HG03469 (cell line): Measurements from ENCODE around the gene SH3D19.
"Not testable (repeated sequence)": the region's sequence is repeated elsewhere in the genome, so short reads cannot be mapped to it uniquely, and the experiment has no call there.

Experiments used
- ATAC-seq: cut with Tn5 transposase; IDR thresholded peaks from one replicate; pipeline ENCODE4 v1.9.1; 2021; ENCODE audit warnings: mild to moderate bottlenecking, moderate library complexity, moderate number of reproducible peaks; ENCODE audit not compliant: unreplicated experiment

Gene SH3D19

DNA sequence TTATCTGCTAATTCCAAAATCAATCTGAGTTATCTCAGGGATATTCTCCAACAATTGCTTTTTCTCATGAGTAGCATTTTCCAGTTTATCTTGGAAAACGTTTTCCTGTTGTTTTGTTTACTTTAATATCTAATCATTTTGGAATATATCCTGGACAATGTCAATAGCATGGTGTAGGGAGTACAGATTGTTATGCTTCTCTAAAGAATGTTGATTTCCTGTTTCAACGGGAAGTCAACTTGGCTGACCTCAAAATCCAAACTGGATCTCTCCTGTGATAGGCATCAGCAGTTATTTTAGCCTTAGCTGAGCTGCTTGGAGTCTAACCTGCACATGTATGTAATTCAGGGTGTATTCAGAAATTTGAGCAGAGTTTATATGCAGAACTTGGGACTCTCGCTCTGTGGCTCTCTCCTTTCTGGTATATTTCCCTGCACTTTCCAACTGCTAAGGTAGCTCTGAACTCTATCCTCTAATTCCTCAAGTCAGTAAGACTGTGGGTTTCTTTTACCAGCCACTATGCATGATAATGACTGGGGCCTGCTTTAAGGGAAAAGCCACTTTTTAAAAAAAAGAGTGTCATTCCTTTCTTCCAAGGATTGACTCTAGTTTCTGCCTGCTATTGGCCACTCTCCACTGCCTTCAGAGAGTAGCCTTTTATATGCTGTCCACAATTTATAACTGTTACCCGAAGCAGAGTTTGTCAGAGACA lies 40.7 kb downstream of the SH3D19 start:
- no peak for ATAC-seq

DNA sequence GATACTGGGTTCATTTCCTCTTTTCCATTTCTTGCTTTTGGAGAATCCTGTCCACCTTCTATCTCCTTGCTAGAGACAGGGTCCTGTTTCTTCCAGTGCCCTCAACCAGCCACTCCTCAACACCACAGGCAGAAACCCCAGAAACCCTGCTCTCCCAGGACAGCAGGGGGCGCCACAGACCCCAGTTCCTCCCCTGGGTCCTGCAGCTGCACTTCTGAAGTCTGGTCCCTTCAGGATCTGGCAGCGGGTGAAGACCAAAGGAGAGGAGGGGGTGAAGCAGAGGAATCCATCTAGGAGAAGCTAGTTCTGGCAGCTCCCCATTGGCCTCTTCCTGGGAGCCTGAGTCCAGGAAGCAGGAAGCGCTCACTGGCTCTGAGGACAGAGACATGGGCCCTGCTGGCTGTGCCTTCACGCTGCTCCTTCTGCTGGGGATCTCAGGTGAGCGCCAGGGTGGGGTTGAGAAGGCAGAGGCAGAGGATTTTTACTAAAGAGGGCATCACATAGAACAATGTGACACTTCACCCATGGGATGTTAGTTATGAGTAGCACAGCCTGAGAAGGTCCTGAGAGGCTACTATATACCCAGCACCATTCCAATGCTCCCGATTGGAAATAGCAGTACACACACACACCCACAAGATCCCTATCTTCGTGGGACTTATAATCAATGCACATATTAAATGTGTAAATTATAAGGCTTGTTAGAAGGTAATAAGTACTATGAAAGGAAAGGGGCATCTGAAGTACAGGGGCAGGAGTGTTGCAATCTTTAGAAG lies 48.4 kb downstream of the SH3D19 start, which contains the start of gene PRSS48:
PRSS48 (plus strand) TSS at position 375 of the 776 bp plus-strand sequence; CDS start at position 387, 12 bp downstream.
- no peak for ATAC-seq

DNA sequence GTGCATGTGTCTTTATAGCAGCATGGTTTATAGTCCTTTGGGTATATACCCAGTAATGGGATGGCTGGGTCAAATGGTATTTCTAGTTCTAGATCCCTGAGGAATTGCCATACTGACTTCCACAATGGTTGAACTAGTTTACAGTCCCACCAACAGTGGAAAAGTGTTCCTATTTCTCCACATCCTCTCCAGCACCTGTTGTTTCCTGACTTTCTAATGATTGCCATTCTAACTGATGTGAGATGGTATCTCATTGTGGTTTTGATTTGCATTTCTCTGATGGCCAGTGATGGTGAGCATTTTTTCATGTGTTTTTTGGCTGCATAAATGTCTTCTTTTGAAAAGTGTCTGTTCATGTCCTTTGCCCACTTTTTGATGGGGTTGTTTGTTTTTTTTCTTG lies 56.5 kb downstream of the SH3D19 start:
- ATAC-seq = not testable (repeated sequence)

DNA sequence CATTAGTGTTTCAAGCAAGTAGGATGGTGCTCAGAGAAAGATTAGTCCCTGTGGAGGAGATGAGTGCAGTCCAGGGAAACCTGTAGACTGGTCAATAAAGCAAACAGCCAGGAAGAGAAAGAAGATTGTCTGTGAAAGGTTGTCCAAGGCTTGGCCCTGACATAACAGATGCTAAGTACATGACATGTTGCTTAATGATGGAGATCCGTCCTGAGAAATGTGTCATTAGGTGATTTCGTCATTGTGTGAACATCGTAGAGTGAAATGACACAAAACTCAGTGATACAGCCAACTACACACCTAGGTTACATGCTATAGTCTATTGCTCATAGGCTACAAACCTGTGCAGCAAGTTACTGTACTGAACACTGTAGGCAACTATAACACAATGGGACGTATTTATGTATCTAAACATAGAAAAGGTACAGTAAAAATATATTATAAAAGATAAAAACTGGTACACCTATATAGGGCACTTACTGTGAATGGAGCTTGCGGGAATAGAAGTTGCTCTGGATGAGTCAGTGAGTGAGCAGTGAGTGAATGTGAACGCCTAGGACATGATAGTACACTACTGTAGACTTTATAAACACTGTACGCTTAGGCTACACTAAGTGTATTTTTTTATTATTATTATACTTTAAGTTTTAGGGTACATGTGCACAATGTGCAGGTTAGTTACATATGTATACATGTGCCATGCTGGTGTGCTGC lies 57.4 kb downstream of the SH3D19 start:
- no peak for ATAC-seq

DNA sequence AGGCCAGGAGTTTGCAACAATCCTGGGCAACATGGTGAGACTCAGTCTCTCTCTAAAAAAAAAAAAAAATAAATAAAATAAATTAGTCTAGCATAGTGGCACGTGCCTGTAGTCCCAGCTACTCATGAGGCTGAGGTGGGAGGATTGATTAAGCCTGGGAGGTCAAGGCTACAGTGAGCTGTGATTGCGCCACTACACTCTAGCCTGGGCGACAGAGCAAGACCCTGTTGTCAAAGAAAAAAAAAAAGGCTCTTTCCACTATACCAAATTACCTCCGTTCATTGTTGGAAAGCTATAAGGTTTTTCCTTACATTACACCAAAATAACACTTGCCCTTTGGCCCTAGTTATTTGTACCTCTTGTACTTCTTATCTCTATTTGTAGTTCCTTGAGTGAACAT lies 58.3 kb downstream of the SH3D19 start:
- no peak for ATAC-seq

DNA sequence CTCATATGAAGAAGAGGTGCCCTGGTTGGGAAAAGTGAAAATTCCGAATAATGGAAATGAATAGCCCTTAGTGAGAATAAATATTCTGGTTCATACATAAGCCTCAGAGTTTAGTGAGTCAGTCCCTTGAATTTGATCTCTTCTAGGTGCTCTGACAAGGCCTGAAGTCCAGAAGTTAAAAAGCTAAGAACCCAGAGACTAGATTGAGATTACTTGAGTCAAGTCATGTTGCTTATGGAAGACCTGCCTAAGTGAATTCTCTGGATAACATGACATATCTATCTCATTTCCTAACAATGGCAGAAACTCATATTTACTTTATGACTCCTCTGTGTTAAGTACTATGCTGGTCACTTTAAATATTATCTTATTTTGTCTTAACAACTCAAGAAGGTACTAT lies 58.9 kb downstream of the SH3D19 start:
- ATAC-seq = no peak

DNA sequence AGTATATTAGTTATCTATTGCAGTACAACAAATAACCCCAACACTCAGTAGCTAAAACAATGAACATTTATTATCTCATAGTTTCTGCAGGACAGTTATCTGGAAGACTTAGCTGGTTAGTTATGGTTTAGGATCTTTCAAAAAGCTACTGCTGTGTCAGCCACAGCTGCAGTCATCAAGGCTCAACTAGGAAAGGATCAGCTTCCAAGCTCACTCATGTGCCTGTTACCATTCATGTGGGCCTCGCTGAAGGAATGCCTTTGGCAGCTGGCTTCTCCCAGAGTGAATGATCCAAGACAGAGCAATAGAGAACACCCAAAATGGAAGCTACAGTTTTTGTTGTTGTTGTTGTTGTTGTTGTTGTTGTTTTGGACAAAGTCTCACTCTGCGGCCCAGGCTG lies 62.0 kb downstream of the SH3D19 start:
- ATAC-seq = no peak

DNA sequence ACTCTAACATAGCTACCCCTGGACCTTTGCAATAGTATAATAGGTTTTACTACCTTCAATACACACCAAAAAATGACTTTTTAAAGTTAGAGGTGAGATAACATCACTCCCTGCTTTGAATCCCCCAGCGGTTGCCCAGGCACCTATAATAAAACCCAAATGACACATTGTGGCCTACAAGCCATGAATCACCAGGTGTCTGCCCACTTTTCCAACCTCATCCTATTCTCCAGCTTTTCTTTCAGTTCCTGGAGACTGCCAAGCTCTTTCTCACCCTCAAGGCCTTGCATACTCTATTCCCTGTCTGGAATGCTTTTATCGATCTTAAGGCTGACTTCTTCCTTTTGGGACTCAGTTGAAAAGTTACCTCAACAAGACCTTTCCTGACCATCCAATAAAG lies 64.9 kb downstream of the SH3D19 start:
- ATAC-seq = no peak

DNA sequence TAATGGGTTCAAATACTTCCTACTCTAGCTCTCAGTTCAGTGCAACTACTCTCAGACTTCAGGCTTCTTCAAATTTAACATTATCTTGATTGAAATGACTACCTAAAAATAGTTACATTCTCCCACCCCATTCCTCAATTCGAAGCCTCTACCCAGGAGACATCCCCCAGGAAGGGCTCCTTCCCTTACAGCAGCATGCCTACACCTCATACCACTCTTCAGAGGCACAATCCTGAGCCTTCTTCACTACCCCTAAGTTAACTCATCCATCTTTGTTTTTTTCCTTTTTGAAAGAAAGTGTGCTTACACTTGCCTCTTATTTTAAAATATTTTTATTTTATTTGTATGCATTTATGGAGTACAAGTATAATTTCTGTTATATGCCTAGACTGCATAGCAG lies 65.7 kb downstream of the SH3D19 start:
- no peak for ATAC-seq

DNA sequence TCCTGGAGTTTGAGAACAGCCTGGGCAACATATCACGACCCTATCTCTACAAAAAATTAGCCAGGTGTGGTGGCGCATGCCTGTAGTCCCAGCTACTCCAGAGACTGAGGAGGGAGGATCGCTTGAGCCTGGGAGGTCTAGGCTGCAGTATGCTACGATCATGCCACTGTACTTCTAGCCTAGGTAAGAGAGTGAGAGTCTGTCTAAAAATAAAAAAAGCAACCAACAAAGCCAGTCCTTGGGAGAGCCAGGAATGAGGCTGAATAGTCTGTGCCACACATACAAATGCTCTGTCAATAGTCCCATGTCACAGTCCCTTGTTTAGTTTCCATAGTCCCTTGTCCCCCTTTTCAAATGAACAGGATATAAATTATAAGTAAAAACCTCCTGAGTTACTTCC lies 67.7 kb downstream of the SH3D19 start:
- ATAC-seq = no peak

DNA sequence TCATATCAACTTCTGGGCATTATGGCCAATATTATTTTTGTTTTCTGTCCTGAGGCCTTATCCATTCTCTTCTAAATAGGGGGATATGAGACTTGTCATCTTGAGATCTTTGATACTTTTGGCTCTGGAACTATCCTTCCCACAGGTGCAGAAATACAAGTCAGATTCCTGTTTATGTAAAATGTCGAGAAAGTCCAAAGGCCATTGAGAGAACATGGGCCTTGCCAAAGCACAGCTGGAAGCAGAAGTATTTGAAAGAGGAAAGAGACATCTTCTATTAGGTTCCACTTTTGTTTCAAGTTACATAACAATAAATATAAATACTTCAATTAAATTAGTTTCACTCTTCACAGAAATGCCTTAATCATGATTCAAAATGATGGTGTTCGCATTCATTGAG lies 69.3 kb downstream of the SH3D19 start:
- ATAC-seq = no peak

DNA sequence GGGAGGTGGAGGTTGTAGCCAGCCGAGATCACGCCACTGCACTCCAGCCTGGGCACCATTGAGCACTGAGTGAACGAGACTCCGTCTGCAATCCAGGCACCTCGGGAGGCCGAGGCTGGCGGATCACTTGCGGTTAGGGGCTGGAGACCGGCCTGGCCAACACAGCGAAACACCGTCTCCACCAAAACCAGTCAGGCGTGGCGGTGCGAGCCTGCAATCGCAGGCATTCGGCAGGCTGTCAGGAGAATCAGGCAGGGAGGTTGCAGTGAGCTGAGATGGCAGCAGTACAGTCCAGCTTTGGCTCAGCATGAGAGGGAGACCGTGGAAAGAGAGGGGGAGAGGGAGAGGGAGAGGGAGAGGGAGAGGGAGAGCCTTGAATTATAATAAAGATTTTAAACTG lies 69.7 kb downstream of the SH3D19 start:
- not testable (repeated sequence) for ATAC-seq

DNA sequence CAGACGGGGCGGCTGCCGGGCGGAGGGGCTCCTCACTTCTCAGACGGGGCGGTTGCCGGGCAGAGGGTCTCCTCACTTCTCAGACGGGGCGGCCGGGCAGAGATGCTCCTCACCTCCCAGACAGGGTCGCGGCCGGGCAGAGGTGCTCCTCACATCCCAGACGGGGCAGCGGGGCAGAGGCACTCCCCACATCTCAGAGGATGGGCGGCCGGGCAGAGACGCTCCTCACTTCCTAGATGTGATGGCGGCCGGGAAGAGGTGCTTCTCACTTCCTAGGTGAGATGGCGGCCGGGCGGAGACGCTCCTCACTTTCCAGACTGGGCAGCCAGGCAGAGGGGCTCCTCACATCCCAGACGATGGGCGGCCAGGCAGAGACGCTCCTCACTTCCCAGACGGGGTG lies 70.2 kb downstream of the SH3D19 start:
- not testable (repeated sequence) for ATAC-seq

DNA sequence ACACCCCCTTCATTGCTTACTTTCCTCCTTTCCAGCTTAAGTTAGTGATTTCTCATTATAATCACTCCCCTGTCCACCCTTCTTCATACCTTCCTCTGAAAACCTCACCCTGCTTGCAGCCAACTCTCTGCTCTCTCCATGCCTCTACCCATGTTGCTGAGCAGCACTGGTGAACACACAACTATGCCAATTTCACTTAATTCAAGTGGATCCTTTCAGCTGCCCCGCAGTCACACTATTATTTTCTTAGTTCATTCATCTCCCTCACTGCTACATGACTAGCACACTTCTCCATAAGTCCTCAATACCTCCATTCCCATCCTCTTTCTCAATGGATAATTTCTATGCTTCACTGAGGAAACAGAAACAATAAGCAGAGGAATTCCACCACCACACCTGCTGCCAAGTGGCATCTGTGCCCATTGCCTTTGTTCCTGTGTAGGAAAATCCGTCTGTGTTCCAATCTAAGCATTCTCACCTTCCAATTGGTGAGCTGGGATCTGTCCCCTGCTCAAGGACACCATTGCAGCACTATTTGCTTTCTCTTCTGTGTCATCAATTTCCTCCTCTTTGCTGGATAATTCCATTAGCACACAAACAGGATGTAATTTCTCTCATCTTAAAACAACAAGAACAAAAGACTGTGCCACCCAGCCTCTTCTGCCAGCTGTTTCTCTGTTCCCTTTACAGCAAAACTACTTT lies 73.7 kb downstream of the SH3D19 start:
- ATAC-seq = no peak

DNA sequence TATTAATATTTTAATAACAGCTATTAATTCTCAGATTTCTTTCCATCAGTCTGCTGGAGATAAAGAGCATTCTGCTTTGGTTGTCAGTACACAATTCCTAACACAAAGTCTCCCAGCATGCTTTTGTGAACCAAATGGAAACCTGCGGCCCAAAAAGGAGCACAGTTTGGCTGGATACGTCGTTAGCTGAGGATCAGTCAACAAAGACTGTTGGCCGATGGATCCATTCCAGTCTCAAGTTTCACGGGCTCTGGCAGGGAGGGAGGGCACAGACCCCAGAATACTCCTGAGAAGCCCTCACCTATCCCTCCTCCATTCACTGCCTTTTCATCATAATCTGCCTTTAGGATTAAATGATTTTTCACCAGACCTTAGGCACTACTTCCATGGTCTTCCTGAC lies 74.7 kb downstream of the SH3D19 start:
- ATAC-seq = no peak

DNA sequence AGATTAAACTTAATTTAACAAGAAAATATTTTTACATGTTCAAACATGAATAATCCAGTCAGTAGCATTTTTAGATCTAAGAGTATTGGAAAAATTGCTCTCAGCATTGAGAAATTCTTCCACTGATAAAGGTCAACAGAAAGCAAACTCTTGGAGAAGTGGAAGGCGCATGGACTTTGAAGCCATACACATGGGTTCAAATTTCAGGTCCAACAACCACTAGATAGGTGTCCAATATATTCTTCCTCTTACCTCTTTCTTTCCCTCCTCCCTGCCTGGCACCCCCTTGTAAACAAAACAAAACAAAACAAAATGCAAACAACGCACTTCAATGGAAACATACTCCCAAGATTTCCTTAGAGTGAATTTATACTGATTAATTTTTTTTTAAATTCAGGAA lies 76.9 kb downstream of the SH3D19 start:
- no peak for ATAC-seq

DNA sequence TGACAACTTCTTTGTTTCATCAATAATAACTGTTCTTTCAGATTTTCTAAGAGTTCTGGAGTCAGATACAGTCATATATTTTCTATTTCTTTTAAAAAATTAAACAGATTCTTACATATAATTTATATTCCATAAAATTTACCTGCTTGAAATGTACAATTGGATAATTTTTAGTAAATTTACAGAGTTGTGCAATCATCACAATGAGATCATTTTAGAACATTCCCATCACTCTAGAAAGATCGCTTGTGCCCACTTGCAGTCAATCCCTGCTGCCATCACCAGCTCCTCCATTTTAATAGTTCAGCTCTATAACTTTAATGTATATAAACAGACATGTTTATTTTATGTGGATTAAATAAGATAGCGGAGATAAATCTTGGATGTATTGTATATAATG lies 78.0 kb downstream of the SH3D19 start:
- no peak for ATAC-seq

DNA sequence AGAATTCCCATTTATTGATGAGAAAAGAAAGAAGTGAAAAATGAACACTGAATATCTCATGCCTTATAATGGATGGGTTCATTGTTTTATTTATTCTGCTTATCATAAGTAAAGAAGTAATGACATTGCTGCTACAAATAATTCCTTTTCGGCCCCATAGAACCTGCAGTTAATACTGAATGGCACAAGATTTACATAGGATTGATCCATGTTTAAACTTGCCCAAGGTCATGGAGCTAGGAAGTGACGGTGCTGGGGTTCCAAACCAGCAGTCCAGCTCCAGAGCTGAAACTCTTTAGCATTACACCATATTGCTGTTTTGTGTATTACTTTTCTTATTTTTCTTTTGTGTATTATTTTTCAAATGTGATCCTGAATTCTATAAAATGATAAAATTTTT lies 78.7 kb downstream of the SH3D19 start:
- no peak for ATAC-seq

DNA sequence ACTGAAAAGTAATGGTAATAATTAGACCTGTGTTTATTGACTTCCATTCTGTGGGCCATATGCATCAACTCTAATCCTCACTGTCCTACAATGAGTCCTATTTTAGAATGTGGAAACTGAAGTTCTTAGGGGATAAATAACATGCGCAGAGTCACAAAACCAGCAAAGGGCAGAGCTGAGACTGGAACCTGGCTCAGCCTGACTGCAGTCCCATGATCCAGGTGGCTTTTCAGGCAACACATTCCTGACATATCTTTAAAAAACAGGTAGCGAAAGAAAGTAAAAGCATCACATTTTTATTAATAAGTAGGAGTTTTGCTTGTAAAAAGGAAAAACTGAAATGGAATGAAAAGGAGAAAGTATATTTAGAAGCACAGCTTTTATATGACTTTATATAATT lies 83.1 kb downstream of the SH3D19 start:
- no peak for ATAC-seq

DNA sequence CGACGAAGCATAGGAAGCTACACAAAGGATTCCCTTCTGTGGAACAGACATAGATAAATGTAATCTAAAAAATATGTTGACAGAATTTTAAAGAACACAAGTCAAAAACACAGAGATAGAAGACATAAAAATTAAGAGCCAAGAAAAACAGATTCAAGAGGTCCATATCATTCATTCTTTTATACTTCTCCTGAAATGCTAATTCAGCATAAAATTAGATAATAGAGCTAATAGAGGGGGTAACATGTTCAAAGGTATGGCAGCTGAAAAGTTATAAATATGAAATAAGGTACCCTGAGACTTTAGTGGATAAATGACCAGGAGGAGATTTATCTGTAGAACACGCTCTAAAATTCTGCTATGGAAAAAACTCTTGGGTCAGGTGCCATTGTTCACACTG lies 85.8 kb downstream of the SH3D19 start:
- ATAC-seq = no peak

DNA sequence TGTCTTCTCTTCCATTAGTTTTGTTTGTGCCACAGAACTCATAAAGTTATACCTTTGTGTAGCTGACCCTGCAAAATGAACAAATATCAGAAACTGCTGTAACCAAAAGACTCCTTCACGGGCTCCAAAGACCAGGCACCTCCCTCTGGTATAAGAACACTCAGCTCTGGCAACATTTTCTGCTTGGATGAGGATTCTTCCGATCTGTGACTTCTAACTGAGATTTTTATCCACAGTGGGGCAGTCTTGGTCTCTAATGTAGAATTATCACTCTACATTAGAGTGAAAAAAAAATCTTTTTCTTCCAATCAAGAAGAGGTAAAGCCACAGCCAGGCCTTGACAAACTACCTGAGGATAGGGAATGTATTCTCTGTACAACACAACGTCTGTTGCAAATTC lies 86.9 kb downstream of the SH3D19 start:
- ATAC-seq = no peak
